Right atrium auricular region (tissue), 2 donors: ENCODE results near the gene PPP1R15A. TPM values are rescaled to one million over a fixed set of nuclear protein-coding genes. Genes with fewer than 3 reads are reported as not detected.

ENCODE experiments used
- DNase-seq: peaks from one replicate; pipeline ENCODE4 v3.0.0-alpha.2; 2019; ENCODE audit warnings: low spot score
- H3K27ac ChIP-seq, 2 donors: fragments of 200-600 bp; sonication (generic); 1 replicate in 1 of 2; 2 replicates in 1 of 2; pipeline ENCODE4 v1.5.1; 2016 to 2019
- H3K27me3 ChIP-seq, 2 donors: fragments of 200-600 bp; sonication (generic); one replicate each; pipeline versions ENCODE4 v1.5.1 to v1.6.0; 2017 to 2019
- H3K36me3 ChIP-seq: fragments of 200-600 bp; sonication (generic); one replicate; pipeline ENCODE4 v1.5.1; 2016
- H3K4me1 ChIP-seq, 2 donors: fragments of 200-600 bp; sonication (generic); one replicate each; pipeline versions ENCODE4 v1.5.1 to v1.6.0; 2017 to 2019
- H3K4me3 ChIP-seq, 2 donors: fragments of 200-600 bp; sonication (generic); 1 replicate in 1 of 2; 2 replicates in 1 of 2; pipeline ENCODE4 v1.5.1; 2017 to 2019; ENCODE audit warnings: mild to moderate bottlenecking in 1 of 2, moderate library complexity in 1 of 2
- H3K9me3 ChIP-seq, 2 donors: fragments of 200-600 bp; sonication (generic); one replicate each; pipeline ENCODE4 v1.5.1; 2019
- CTCF ChIP-seq, 2 donors: fragments of 200-600 bp; sonication (generic); IDR thresholded peaks; one replicate each; pipeline ENCODE4 v1.5.1; 2019; ENCODE audit warnings: antibody characterized with exemption in 2 of 2
- total RNA-seq, 2 donors: library from RNA; depleted of rRNA; stranded (reverse); fragments of >200 nt; gene quantifications; one replicate each; pipeline ENCODE4 v1.1.0, GENCODE V29; 2016

The PPP1R15A gene
- total RNA-seq, 2 donors from 2014 or later = 55.0 to 97.6 TPM

- TF ChIP-seq CTCF (IDR thresholded peaks at IDR 0.05) = no peak
- Histone ChIP-seq H3K27me3 (no peaks in the 10 kb centered on the region), H3K9me3 (no peaks in the 10 kb centered on the region), H3K27ac (no peak overlapping the region), H3K36me3 (no peaks in the 10 kb centered on the region), H3K4me1 (no peaks in the 10 kb centered on the region), H3K4me3 (no peak overlapping the region)
- DNase-seq = no peak
These were observed 19.9 kb upstream of the PPP1R15A start for GRCh38 chr19:48852292-48852691.

- Histone ChIP-seq H3K9me3 (no peaks in the 10 kb centered on the region), H3K27ac (no peak overlapping the region), H3K4me3 (no peak overlapping the region), H3K27me3 (no peaks in the 10 kb centered on the region), H3K4me1 (no peaks in the 10 kb centered on the region), H3K36me3 (no peaks in the 10 kb centered on the region)
- no peak for TF ChIP-seq CTCF (IDR thresholded peaks at IDR 0.05)
- DNase-seq = no peak
These were observed 18.7 kb upstream of the PPP1R15A start for GRCh38 chr19:48853483-48853882.

GRCh38 chr19:48854103-48854502, 18.1 kb upstream of the PPP1R15A start:
- no peaks in the 10 kb centered on the region for H3K27me3 ChIP-seq
- TF ChIP-seq CTCF (IDR thresholded peaks at IDR 0.05) = no peak
- H3K9me3 ChIP-seq = no peaks in the 10 kb centered on the region
- H3K4me3 ChIP-seq = no peak overlapping the region
- no peaks in the 10 kb centered on the region for H3K4me1 ChIP-seq
- H3K36me3 ChIP-seq = no peaks in the 10 kb centered on the region
- DNase-seq = no peak
- H3K27ac ChIP-seq = no peak overlapping the region

- no peaks in the 10 kb centered on the region for H3K27me3 ChIP-seq
- H3K4me1 ChIP-seq = no peaks in the 10 kb centered on the region
- H3K4me3 ChIP-seq = no peak overlapping the region
- no peak for DNase-seq
- no peaks in the 10 kb centered on the region for H3K9me3 ChIP-seq
- peaks cover 7% of the 10 kb centered on the region for H3K36me3 ChIP-seq
- TF ChIP-seq CTCF (IDR thresholded peaks at IDR 0.05) = no peak
- H3K27ac ChIP-seq = no peak overlapping the region
These were observed 15.3 kb upstream of the PPP1R15A start for GRCh38 chr19:48856921-48857320.

GRCh38 chr19:48858984-48859710, 13.1 kb upstream of the PPP1R15A start:
- Histone ChIP-seq H3K4me3 (peak overlapping the region in 1 of 2 donors; percentile 30), H3K27ac (no peak overlapping the region), H3K36me3 (peaks cover 8% of the 10 kb centered on the region), H3K4me1 (no peaks in the 10 kb centered on the region), H3K27me3 (no peaks in the 10 kb centered on the region), H3K9me3 (no peaks in the 10 kb centered on the region)
- no peak for TF ChIP-seq CTCF (IDR thresholded peaks at IDR 0.05)
- no peak for DNase-seq
